Measurements from ENCODE around the gene BMP6. TPM values are rescaled to one million over a fixed set of nuclear protein-coding genes. Genes with fewer than 3 reads are reported as not detected.

BMP6 gene
- total and polyA plus RNA-seq, 2 experiments from 2014 or later, result 0.84 to 2.8 TPM

GRCh38 chr6:7828124-7828523 is 102.2 kb downstream of the BMP6 start:
- H3K36me3 Mint-ChIP-seq (ENCODE audit: low read depth), result no peaks in the 10 kb centered on the region; the same call in 2 of the 3 replicates
- H3K27me3 Mint-ChIP-seq (ENCODE audit: insufficient read depth, low read depth, poor library complexity), result no peaks in the 10 kb centered on the region
- H3K9me3 Mint-ChIP-seq, result no peaks in the 10 kb centered on the region; the same call in 1 of the 3 replicates
- Histone ChIP-seq H3K36me3 (ENCODE audit: insufficient read depth) (no peaks in the 10 kb centered on the region), H3K9me2 (ENCODE audit: insufficient read depth) (0 out of 2 replicates have a peak, but pooled peaks cover 10% of the 10 kb centered on the region), H3K4me2 (no peak overlapping the region), H2AFZ (no peak overlapping the region), H3K27ac (ENCODE audit: low read depth) (no peak overlapping the region), H3F3A (replicated peaks; ENCODE audit: low read depth) (no peaks in the 10 kb centered on the region), H3K27me3 (ENCODE audit: insufficient read depth) (no peaks in the 10 kb centered on the region), H3K79me2 (replicated peaks; ENCODE audit: insufficient read depth) (no peaks in the 10 kb centered on the region), H3K4me1 (ENCODE audit: insufficient read depth) (peaks cover 18% of the 10 kb centered on the region), H4K20me1 (replicated peaks; ENCODE audit: insufficient read depth) (no peaks in the 10 kb centered on the region), H3K4me3 (no peak overlapping the region)
- no peak for DNase-seq (ENCODE audit: low spot score)
- no peak overlapping the region for H3K4me3 Mint-ChIP-seq
- no peak for ATAC-seq
- H3K4me1 Mint-ChIP-seq, result peaks cover 26% of the 10 kb centered on the region
- no peak overlapping the region for H3K27ac Mint-ChIP-seq
- TF ChIP-seq ETS1 (IDR thresholded peaks at IDR 0.05) (no peak), JUNB (IDR thresholded peaks at IDR 0.05; ENCODE audit: unreplicated experiment) (no peak), STAT1 (IDR thresholded peaks at IDR 0.05; ENCODE audit: unreplicated experiment) (no peak), POLR2AphosphoS5 (IDR thresholded peaks at IDR 0.05; ENCODE audit: low read depth) (no peak), ZNF331 (CRISPR knock-in tag; IDR thresholded peaks at IDR 0.05; ENCODE audit: low read depth) (no peak), EZH2phosphoT487 (IDR thresholded peaks at IDR 0.05; ENCODE audit: unreplicated experiment) (no peak)

GRCh38 chr6:7832904-7833750 is 107.2 kb downstream of the BMP6 start:
- ATAC-seq, result no peak
- no peak overlapping the region for H2AFZ ChIP-seq
- DNase-seq (ENCODE audit: low spot score), result no peak
- H3K4me2 ChIP-seq, result no peak overlapping the region
- no peaks in the 10 kb centered on the region for H3K79me2 ChIP-seq (replicated peaks; ENCODE audit: insufficient read depth)
- no peak overlapping the region for H3K4me3 Mint-ChIP-seq
- no peaks in the 10 kb centered on the region for H3F3A ChIP-seq (replicated peaks; ENCODE audit: low read depth)
- TF ChIP-seq STAT1 (IDR thresholded peaks at IDR 0.05; ENCODE audit: unreplicated experiment) (no peak), EZH2phosphoT487 (IDR thresholded peaks at IDR 0.05; ENCODE audit: unreplicated experiment) (no peak), ETS1 (IDR thresholded peaks at IDR 0.05) (no peak), ZNF462 (CRISPR knock-in tag; IDR thresholded peaks at IDR 0.05) (no peak), NANOG (IDR thresholded peaks at IDR 0.05; ENCODE audit: borderline replicate concordance) (no peak), ZNF331 (CRISPR knock-in tag; IDR thresholded peaks at IDR 0.05; ENCODE audit: low read depth) (no peak), ZNF114 (CRISPR knock-in tag; IDR thresholded peaks at IDR 0.05) (no peak), EZH2 (IDR thresholded peaks at IDR 0.05; ENCODE audit: low read depth, unreplicated experiment) (no peak), CREB1 (CRISPR knock-in tag; IDR thresholded peaks at IDR 0.05; ENCODE audit: low read depth) (no peak), JUNB (IDR thresholded peaks at IDR 0.05; ENCODE audit: unreplicated experiment) (no peak), POLR2AphosphoS5 (IDR thresholded peaks at IDR 0.05; ENCODE audit: low read depth) (no peak)
- H3K27ac ChIP-seq (ENCODE audit: low read depth), result no peak overlapping the region
- 0 out of 2 replicates have a peak, but pooled peaks cover 10% of the 10 kb centered on the region for H3K9me2 ChIP-seq (ENCODE audit: insufficient read depth)
- H3K4me1 Mint-ChIP-seq, result peaks cover 7% of the 10 kb centered on the region
- peaks cover 7% of the 10 kb centered on the region for H3K4me1 ChIP-seq (ENCODE audit: insufficient read depth)
- no peaks in the 10 kb centered on the region for H3K27me3 Mint-ChIP-seq (ENCODE audit: insufficient read depth, low read depth, poor library complexity)
- H3K4me3 ChIP-seq, result no peak overlapping the region
- no peak overlapping the region for H3K27ac Mint-ChIP-seq
- no peaks in the 10 kb centered on the region for H3K27me3 ChIP-seq (ENCODE audit: insufficient read depth)
- H3K9me3 Mint-ChIP-seq, result no peaks in the 10 kb centered on the region; the same call in 1 of the 3 replicates
- H3K36me3 Mint-ChIP-seq (ENCODE audit: low read depth), result no peaks in the 10 kb centered on the region; the same call in 2 of the 3 replicates
- no peaks in the 10 kb centered on the region for H3K36me3 ChIP-seq (ENCODE audit: insufficient read depth)
- no peaks in the 10 kb centered on the region for H4K20me1 ChIP-seq (replicated peaks; ENCODE audit: insufficient read depth)
